HG02623 (cell line): ENCODE results near the gene PTRH1.

Experiments
- ATAC-seq: cut with Tn5 transposase; IDR thresholded peaks from one replicate; pipeline ENCODE4 v1.9.1; 2021; ENCODE audit warnings: moderate library complexity; ENCODE audit not compliant: unreplicated experiment

Gene PTRH1

GRCh38 chr9:127698985-127699670 lies 16.3 kb downstream of the PTRH1 start:
- ATAC-seq: peak; percentile 78

DNA sequence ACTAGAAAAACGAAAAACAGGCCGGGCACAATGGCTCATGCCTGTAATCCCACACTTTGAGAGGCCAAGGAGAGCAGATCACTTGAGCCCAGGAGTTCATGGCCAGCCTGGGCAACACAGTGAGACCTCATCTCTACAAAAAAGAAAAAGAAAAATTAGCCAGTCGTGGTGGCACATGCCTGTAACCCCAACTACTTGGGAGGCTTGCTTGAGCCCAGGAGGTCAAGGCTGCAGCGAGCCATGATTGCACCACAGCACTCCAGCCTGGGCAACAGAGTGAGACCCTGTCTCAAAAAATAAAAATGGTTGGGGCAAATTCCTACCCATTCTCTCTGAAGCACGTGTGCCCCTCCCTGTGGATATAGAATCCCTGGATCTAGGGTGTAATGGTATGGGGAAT lies 17.1 kb downstream of the PTRH1 start:
- no peak for ATAC-seq

DNA sequence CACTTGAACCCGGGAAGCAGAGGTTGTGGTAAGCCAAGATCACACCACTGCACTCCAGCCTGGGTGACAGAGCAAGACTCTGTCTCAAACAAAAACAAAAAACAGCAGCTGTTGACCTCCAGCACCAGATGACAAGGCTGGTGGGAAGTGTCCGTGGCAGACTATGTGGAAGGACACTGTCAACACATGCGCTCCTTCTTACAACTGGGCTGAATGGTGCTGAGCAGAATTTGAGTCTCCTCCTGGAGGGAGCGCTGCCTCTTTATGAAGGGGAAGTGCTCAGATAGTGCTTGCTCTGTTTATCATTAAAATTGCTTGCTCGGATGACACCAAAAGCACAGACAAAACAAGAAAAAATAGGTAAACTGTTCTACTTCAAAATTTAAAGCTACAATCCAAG lies 17.9 kb downstream of the PTRH1 start:
- no peak for ATAC-seq

DNA sequence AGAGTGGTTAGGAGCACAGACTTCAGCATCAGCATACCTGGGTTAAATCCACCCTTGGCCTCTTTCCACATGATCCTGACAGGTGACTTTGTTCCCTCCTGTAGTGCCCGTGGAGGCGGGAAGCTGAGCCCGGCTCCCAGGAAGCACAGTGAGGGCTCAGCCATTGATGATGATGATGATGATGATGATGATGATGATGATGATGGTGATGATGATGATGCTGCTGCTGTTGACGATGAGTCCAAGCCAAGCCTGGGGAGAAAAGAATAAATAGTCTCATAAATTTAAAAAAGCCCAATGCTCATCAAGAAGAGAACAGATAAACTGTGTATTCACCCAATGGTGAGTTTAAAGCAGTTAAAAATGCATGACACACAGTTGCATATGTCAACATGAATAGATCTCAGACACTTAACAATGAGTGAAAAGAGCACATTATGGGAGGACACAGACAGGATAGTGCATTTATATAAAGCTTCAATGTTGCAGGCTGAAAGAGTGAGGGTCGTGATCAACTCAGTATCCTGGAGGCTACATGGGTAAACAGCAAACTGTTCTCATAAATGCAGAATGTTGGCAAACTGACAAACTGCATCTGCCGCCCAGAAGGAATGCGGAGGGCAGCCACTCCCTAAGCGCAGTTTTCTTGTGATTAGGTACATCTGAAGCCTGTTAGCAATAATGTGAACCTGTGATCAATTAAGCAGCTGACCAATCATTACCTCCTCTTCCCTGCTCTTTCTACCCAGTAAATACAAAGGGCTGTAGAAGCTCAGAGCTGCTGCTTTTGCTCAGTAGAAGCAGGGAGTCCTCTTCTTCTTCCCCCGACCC lies 20.4 kb downstream of the PTRH1 start:
- no peak for ATAC-seq

GRCh38 chr9:127693697-127694096 lies 21.8 kb downstream of the PTRH1 start:
- ATAC-seq: no peak

GRCh38 chr9:127693143-127693542 lies 22.3 kb downstream of the PTRH1 start:
- no peak for ATAC-seq

DNA sequence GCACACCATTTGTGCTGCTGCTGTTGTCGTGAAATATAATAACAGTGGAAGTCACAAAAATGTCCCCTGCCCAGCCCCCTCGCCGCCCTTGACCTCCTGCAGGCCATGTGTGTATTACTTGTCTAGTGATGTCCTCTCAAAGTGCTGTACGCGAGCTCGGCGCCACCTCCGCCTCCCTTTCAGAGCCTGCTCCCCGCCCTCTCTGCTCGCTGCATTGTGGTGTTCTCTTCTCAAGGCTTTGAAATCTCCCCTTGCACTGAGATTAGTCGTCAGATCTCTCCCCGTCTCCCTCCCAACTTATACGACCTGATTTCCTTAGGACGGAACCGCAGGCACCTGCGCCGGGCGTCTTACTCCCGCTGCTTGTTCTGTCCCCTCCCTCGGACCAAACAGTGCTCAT lies 23.4 kb downstream of the PTRH1 start:
- ATAC-seq: no peak

DNA sequence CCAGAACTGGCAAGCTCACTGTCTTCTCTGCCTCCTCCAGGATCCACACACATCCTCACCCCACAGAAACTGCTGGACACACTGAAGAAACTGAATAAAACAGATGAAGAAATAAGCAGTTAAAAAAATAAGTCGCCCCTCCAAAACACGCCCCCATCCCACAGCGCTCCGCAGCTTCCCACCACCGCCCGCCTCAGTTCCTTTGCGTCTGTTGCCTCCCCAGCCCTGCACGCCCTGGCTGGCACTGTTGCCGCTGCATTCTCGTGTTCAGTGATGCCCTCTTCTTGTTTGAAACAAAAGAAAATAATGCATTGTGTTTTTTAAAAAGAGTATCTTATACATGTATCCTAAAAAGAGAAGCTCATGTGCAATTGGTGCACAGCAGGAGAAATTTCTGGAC lies 24.7 kb downstream of the PTRH1 start:
- ATAC-seq: no peak

- no peak for ATAC-seq
Observed at GRCh38 chr9:127689329-127690000, 26.0 kb downstream of the PTRH1 start.

GRCh38 chr9:127686461-127687393 lies 28.7 kb downstream of the PTRH1 start:
- no peak for ATAC-seq

- no peak for ATAC-seq
Observed at GRCh38 chr9:127684576-127684975, 30.9 kb downstream of the PTRH1 start.

- no peak for ATAC-seq
Observed at GRCh38 chr9:127683723-127684122, 31.7 kb downstream of the PTRH1 start.

GRCh38 chr9:127682351-127683136 lies 32.9 kb downstream of the PTRH1 start:
- no peak for ATAC-seq

GRCh38 chr9:127680846-127681245 lies 34.6 kb downstream of the PTRH1 start:
- no peak for ATAC-seq

DNA sequence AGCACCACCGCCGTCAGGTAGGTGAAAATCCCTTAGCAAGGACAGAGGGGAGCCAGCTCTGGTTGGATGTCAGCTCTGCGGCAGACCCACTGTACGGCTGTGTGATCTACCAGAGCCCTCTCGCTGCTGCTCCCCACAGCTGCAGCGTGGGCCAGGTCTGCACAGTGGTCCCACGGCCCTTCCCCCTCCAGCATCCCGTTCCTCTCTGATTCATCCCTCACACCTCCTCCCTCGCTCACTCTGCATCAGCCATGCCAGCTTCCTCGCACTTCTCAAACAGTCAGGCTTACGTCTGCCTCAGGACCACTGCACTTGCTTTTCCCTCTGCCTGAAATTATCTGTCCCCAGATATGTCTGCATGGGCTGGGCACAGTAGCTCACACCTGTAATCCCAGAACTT lies 35.2 kb downstream of the PTRH1 start:
- no peak for ATAC-seq

GRCh38 chr9:127679506-127679905 lies 36.0 kb downstream of the PTRH1 start:
- no peak for ATAC-seq

DNA sequence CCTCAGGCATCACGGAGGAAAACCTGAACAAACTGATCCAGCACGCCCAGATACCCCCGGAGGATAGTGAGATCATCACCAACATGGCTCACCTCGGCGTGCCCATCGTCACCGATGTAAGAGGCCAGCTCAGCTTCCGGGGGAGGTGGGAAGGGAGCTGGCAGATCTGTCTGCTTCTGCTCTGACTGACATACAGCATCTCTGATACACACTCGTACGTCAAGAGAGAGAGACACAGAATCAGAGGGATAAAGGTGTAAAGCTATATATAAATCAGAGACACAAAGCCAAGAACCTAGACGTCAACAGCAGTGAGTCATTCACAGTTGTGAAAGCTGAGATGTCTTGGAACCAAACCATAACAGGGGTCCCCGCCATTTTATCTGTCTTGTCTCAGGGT lies 38.8 kb downstream of the PTRH1 start:
- no peak for ATAC-seq

DNA sequence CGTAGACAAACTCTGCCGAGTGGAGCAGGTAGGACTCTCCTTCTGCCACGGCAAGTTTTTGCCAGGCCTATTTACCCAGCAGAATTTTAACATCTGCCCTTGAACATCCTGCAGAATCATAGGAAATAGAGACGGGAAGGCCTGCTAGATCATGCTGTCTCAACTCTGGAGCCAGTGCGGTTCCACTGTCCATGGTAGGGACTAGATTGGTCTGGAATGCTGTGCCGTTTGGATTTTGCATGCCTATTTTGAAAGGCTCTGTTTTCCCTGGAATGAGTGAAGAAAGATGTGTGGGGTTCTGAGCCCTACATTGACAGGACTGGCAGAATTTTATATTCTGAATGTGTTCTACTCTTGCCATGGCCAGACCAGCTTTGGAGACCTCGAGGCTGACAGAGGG lies 42.2 kb downstream of the PTRH1 start:
- no peak for ATAC-seq

DNA sequence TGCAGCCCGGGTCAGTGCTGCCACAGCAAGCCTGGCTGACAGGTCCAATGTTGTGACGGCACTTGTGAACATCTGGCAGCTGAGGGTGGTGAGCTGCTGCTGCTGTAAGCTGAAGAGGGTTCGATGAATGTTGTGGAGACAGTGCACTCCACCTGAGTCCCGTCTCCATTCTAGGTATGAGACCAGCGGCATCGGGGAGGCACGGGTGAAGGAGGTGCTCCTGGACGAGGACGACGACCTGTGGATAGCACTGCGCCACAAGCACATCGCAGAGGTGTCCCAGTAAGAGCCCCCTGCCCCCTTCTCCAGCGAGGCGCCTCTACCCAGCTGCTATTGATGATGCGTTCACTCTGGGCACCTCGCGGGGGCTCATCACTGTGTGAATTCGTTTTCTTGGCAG lies 47.6 kb downstream of the PTRH1 start:
- no peak for ATAC-seq
